HG03565 (cell line): ENCODE measurements around the gene CELA2B.
"Not testable (repeated sequence)": the region's sequence is repeated elsewhere in the genome, so short reads cannot be mapped to it uniquely, and the experiment has no call there.

Experiments used
- ATAC-seq: cut with Tn5 transposase; IDR thresholded peaks from one replicate; pipeline ENCODE4 v1.9.1; 2021; ENCODE audit warnings: mild to moderate bottlenecking, moderate library complexity; ENCODE audit not compliant: unreplicated experiment

Gene CELA2B

DNA sequence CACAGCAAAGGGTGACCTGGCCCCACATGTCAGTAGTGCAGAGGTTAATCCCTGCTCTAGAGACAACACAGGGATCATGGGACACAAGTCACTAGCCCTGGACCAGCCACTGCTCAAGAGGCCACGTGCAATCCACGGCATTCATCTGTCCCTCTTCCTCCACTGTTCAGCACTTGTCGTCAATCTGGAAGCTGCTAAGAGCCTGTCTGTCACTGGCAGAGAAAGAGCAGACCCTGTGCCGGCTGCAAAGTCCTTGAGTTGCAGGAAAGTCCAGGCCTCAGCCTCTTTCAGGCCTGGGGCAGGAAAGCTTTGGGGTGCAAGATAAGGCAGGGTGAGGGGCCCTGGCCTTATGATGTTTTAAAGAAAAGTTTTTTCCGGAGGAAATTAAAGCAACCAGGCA, 16.7 kb downstream of the CELA2B start:
- no peak for ATAC-seq

DNA sequence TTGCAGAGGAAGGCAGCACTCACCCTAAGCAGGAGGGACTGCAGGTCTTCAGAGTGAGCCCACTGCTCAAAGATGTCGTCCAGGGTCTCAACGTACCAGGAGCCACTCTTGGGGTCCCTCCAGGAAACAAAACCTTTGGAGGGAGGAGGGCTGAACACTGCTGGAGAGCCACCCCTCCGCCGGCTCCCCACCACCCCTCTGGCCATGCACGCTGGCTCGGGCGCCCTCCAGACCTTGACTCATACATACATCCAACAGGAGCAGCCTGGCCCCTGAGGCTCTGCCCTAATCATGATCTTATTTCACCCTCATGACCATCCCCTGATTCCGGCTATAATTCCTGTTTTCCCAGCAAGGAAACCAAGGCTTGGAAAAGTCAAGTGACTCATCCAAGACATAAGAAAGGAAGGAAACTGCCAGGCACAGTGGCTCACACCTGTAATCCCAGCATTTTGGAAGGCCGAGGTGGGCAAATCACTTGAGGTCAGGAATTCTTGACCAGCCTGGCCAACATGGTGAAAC, 18.0 kb downstream of the CELA2B start:
- no peak for ATAC-seq

DNA sequence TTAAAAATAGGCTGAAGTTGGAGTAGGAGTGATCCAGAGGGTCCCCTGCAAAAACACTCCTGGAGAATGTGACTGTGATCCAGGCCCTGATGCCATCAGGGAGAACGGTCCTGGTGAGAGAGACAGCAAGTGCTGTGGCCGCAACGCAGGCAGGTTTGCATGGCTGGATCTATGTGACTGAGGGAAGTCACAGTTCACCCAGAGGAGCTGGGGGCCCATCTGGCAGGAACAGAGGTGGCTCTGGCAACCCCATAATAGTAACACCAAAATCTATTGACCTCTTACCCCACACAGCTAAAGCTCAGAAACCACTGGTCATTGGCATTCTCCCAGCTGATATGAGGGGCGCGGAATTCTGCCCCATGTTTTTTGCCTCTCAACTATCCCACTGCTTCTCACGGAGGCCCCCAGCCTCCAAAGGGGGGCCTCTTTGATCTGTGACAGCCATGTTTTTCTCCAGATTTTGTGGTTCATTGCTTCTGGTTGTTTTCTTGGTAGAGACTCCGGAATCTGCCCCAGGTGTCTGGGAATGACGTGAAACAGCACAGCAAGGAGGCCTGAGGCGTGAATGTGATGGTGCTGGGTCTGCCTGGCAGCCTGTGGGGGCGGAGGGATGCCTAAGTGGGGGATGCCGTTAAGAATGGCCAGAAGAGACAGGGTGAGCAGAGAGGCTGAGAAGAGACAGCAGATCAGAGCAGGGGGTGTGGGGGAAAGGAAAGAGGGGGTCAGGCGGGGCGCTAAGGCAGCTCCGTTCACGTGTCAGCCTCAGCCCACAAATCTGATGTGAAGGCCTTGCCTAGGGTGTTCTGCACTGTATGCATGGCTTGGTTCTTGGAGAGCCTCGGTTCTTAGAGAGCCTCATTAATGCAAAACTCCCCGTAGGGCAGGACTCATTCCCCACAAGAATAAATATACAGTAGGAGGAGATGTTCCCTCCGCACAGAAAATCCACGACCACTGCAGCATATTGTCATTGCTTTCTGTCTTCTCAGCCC, 24.6 kb downstream of the CELA2B start:
- ATAC-seq = no peak

DNA sequence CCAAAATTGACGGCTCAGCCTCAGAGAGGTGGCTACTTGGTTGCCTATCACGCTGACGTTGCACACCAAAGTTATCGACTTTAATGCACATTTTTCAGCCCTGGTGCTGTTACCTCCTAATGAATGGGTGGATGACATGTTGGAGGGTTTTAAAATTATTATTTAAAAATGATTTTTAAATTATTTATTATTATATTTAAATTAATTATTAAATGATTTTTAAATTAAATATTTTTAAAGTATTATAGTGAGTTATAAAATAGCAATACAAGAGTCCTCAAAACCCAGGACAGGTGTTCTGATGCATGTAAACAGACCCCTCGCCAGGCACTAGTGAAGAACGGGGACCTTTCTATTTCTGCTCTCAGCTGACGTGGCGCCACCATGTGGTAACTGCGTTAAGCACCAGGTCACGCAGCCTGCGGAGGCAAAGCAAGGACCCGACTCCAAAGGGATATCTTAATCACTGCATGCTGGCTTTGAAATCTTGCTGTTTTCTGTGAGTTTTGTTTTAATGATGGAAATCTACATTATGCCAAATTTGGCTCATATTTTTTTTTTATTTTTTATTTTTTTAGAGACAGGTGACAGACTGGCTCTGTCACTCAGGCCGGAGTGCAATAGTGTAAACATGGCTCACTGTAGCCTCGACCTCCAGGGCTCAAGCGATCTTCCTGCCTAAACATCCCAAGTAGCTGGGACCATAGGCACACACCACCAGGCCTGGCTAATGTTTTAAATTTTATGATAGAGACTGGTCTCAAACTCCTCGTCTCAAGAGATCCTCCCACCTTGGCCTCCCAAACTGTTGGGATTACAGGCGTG, 25.5 kb downstream of the CELA2B start:
- no peak for ATAC-seq

DNA sequence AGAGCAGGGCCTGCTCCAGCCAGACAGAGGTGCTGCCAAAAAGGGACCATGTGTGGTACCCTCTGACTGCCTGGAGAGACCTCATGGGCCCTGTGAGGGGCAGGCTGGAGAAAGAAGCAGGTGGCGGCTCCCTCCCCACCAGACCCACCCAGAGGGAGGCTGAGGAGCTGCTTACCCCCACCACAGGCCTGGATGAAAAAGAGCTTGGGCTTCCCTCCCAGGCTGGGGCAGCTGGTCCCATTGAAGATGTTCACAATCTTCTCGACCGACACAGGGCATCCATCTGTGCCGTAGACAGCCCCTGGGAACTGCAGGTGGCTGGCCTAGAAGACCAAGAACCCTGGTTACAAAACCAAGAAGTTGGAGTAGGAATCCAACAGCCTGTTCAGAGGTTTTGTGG, 28.5 kb downstream of the CELA2B start:
- ATAC-seq = no peak

DNA sequence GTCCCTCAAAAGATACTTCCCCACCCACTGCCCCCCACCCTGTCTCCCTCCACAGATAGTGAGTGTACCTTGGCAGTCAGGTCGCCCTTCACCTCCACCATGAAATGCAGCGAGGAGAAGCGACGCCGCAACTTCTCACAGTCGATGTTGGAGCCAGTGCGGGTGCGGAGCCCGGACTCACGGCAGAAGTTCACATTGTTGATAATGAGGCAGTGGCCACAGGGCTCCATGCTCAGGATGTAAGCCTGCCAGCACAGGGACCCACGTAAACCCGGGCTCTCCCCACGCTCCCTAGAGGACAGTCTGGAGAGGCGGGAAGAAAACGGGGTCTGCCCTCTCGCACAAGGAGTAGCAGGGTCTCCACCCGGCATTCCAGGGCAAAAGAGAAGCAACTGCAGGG, 30.9 kb downstream of the CELA2B start:
- ATAC-seq = no peak

DNA sequence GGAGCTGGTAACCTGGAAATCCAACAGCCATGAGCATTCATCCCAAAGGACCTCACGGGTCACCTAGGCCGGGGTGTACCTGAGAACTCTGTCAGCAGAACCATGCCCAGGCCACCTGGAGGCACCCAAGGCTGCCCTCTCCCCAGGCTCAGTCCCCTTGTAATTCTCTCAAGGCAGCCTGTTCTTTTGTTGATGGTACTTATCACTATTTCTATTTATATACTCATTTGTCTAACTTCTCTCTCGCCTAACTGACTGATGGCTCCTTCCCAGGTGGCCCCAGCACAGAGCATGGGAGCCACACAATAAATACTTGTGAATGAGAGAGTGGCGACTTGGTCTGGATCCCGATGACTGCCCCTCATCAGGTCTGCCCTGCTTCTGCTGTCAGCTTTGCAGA, 31.4 kb downstream of the CELA2B start:
- no peak for ATAC-seq

DNA sequence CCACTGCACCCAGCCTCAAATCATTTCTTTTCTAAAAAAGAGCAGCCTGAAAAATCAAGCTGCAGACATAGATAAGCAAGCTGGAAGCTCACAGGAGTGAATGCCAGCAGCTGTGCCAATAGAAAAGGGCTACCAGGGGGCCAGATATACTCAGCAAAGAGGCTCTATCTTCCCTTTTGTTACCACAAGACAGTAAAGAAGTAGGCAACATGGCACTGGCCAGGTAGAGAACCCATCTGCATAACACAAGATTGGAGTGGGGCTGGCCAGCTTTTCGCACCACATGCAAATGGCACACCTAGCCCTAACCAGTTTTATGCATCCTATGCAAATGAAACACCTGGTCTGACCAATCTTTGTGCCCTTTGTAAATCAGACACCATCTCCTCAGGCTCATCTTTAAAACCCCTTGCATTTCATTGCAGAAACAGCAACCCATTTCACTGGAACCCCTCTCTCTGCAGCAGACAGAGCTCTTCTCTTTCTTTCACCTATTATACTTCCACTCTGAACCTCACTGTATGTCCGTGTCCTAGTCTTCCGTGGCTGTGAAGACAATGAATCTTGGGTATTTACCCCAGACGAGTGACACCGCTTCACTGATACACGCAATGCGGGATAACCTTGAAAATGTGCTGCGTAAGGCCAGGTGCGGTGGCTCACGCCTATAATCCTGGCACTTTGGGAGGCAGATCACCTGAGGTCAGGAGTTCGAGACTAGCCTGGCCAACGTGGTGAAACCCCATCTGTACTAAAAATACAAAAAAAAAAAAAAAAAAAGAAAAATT, 33.0 kb downstream of the CELA2B start:
- ATAC-seq = no peak

DNA sequence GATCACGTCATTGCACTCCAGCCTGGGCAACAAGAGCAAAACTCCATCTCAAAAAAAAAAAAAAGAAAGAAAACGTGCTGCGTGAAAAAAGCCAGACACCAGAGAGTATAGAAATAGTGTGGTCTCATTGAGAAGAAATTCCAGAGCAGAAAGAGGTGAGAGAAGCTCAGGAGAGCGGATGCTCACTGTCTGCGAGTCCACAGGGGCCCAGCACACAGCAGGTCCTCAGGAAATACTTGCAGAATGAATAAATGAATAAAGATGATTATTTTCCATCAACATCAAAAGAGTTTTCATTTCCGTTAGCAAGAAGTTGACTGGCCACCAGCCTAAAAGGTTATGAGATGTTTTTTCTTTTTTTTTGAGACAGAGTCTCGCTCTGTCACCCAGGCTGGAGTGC, 33.7 kb downstream of the CELA2B start:
- ATAC-seq = no peak

DNA sequence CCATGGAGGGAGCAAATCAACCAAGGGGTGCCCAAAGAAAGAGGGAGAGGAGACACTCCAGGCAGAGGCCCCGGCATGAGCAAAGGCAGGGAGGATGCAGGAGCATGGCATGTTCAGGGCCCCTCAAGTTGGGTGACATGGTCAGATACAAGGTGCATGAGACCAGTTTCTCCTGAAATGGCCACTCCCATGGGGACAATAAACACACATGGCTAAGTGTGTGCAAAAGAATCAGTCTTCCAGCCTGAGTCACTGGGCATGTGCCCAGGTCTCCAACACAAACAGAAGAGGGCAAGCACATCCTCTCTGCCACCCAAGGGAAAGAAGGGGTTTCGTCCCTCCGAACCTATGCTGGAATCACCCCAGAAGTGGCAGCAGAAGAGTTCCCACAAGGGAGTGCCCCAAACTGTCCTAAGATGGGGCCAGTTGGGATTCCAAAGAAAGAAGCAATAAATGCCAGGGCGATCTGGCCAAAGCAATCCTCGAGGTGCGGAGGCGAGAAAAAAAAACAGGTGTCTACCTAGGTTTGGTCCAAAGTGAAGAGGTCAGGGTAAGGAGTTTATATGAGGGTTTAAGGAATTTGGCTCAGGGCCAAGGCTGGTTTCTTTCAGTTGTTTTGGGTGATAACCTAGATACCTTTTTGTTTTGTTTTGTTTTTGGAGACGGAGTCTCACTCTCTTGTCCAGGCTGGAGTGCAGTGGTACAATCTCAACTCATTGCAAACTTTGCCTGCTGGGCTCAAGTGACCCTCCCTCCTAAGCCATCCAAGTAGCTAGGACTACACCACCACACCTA, 34.9 kb downstream of the CELA2B start:
- ATAC-seq = no peak

DNA sequence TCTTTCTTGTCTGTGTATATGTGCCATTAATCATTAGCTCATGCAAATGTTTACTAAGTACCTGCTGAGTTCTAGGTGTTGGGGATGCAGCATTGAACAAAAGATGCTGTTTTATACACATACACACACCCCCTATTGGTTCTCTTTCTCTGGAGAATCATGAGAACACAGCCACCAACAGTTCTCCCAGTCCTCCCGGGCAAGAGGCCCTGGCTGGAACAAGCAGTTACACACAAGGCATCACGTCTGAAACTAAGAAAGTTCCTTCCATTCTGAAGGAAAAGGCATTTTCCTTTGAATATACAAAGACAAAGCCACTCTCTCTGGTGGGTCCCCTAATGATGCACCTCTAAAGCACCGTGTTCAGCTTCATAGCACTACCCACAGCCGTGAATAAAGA, 37.3 kb downstream of the CELA2B start:
- no peak for ATAC-seq

DNA sequence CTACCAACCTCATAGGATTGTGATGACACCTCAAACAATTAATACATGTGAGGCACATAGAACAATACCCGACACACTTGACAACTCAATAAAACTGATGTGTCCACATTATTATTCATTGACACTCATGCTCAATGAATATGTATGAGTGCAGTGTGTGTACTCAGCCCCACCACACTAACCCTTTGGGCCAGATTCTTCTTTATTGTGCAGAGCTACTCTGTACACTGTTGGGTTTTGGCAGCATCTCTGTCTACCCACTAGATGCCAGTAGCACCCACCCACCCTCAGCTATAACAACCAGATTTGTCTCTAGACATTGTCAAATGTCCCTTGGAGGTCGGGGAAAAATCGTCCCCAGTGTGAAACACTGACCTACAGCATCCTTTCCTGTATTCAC, 38.0 kb downstream of the CELA2B start:
- ATAC-seq = no peak

DNA sequence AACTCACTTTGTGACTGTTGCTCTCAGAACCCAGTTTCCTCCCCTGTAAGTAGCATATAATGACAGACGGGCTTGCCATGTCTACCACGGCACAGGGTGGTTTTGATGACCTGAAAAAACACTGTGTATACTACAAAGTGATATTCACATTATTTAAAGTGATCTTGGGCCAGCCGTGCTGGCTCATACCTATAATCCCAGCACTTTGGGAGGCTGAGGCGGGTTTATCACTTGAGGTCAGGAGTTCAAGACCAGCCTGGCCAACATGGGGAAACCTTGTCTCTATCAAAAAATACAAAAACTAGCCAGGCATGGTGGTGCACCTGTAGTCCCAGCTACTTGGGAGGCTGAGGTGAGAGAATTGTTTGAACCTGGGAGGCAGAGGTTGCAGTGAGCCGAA, 38.7 kb downstream of the CELA2B start:
- not testable (repeated sequence) for ATAC-seq

DNA sequence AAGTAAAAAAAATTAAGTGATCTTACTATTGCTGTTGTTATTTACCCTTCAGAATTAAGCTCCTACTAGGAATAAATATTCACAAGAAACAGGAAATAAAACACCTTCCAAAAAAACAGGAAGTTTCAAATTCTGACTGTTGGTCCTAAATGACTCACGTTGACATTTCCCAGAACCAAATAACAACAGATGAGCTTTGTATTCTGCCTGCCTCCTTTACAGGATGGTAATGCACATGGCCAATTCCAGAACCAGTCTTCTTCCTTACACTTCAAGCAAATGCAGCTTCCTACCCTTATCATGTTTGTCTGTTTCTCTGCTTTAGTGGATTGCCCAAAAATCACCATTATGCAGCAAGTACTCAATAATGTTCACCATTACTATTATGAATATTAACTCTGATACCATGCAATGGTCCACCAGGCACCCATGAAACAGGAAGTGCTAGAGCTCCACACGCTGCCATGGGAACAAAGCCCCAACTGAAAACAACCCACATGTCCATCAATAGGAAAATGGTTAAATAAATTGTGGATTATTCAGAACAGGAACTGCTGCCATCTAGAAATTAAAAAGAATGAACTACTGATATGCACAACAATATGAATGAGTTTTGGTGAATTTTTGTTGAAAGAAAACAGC, 39.2 kb downstream of the CELA2B start:
- no peak for ATAC-seq

DNA sequence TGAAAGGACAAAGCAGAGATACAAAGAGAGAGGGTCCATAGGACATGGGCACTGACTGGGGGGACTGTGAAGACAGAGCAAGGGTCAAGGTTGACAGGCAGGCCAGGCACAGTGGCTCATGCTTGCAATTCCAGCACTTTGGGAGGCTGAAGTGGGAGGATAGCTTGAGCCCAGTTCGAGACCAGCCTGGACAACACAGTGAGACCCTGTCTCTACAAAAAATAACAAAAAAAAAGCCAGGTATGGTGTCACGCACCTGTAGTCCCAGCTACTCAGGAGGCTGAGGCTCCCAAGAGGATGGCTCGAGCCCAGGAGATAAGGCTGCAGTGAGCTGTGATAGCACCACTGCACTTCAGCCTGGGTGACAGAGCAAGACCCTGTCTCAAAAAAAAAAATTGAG, 43.7 kb downstream of the CELA2B start:
- ATAC-seq = no peak

DNA sequence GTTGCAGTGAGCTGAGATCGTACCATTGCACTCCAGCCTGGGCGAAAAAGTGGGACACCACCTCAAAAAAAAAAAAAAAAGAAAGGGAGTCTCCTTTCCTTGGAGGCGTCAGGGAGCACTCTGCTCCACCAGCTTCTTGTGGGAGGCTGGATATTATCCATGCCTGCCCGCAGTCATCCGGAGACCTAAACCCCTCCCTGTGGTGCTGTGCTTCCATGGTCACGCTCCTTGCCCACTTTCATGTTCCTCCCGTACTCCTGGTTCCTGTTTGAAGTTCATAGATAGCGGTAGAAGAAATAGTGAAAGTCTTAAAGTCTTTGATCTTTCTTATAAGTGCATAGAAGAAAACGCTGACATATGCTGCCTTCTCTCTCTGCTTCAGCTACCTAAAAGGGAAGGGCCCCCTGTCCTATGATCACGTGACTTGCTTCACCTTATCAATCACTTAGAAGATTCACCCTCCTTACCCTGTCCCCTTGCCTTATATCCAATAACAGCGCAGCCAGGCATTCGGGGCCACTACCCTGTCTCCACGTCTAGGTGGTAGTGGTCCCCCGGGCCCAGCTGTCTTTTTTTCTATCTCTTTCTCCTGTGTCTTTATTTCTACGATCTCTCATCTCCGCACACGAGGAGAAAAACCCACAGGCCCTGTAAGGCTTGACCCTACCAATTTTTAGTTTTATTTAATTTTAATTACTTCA, 45.5 kb downstream of the CELA2B start:
- ATAC-seq = not testable (repeated sequence)

DNA sequence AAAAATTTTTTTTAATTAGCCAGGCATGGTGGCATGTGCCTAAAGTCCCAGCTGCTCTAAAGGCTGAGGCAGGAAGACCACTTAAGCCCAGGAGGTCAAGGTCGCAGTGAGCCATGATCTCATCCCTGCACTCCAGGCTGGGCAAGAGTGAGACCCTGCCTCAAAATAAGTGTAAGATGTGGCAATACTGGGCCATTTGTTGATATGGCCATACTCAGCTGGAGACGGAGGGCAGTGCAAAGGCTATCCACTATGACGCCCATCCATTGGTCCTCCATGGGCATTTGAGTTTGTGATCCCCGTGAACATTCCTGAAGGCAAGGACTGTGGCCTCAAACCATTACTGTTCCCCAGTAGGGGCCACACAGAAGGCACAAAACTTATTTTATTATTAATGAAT, 46.6 kb downstream of the CELA2B start:
- no peak for ATAC-seq

DNA sequence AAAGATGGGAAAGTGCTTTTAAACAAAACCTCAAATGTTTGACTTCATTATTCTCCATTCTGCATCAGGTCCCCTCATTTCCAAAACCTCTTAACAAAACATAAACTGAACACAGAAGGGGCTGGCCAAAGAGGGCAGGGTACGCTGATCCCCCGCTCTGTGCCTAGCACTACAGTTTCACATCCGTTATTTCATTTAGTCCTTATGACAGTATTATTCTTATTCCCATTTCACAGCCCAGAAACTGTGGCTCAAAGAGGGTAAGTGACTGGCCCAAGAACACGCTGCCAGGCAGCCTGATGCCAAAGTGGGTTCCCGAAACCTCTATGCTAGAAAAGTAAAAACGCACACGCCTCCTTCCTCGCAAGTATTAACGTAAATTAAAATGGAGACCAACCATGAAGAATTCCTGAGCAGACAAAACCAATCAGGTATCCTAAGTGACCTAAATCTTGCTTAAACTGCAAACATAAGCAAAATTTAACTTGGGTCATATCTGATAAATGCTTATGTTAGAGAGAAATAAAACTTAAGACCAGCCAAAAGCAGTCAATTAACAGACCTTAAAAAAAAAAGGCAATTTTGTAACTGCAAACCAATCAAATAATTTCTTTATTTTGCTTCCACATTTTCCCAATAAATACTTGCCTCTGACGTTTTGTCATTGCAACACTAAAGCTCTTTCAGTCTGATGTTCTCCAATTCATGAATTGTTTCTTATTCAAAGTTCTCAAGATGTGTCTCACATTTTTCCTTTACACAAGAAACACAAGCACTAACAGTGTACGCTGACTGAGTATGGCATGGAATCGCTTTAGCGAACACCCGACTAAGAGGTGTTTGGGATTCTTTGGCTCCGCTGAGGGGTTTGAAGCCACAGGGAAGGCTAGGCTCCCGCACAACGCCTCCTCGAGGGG, 47.5 kb downstream of the CELA2B start:
- ATAC-seq = no peak
